Breast epithelium (tissue), 4 donors: ENCODE data around the gene TTLL12. TPM values are rescaled to one million over a fixed set of nuclear protein-coding genes. Genes with fewer than 3 reads are reported as not detected.
A peak's percentile ranks its signal among the peaks of the same experiment; 100 is the strongest.

Experiments
- DNase-seq, 2 donors: peaks; one replicate each; pipeline ENCODE4 v3.0.0-alpha.2; 2019; ENCODE audit warnings: low spot score in 2 of 2
- H3K27ac ChIP-seq, 2 donors: fragments of 200-600 bp; sonication (generic) in 1 of 2; one replicate each; pipeline ENCODE4 v1.5.1; 2016 to 2019; ENCODE audit warnings: mild to moderate bottlenecking in 1 of 2
- H3K27me3 ChIP-seq, 2 donors: fragments of 200-600 bp; sonication (generic) in 1 of 2; one replicate each; pipeline versions ENCODE4 v1.5.1 to v1.6.0; 2017 to 2019; ENCODE audit warnings: control low read depth in 1 of 2, mild to moderate bottlenecking in 1 of 2
- H3K36me3 ChIP-seq: fragments of 200-600 bp; one replicate; pipeline ENCODE4 v1.5.1; 2019
- H3K4me1 ChIP-seq, 2 donors: fragments of 200-600 bp; sonication (generic); one replicate each; pipeline ENCODE4 v1.5.1; 2016 to 2019; ENCODE audit warnings: control low read depth in 1 of 2
- H3K4me3 ChIP-seq, 3 donors: fragments of 200-600 bp; sonication (generic); 1 replicate in 2 of 3; 2 replicates in 1 of 3; pipeline ENCODE4 v1.5.1; 2016 to 2019; ENCODE audit warnings: mild to moderate bottlenecking in 3 of 3, moderate library complexity in 2 of 3
- H3K9me3 ChIP-seq, 2 donors: fragments of 200-600 bp; sonication (generic) in 1 of 2; one replicate each; pipeline ENCODE4 v1.5.1; 2016 to 2019; ENCODE audit warnings: control low read depth in 1 of 2
- POLR2A ChIP-seq: fragments of 450-650 bp; IDR thresholded peaks from one replicate; pipeline ENCODE4 v1.6.1; 2016; ENCODE audit warnings: antibody characterized with exemption, mild to moderate bottlenecking, moderate library complexity
- POLR2AphosphoS5 ChIP-seq, 3 donors: sonication (generic); formaldehyde crosslinking; IDR thresholded peaks; one replicate each; pipeline ENCODE4 v1.6.1; 2017; ENCODE audit warnings: antibody characterized with exemption in 3 of 3
- intact Hi-C: fragments of 100-400 bp; cut with DNase I; formaldehyde crosslinking; loops from one replicate; pipeline ENCODE4 v1.15.1; 2023; ENCODE audit warnings: low total_unique reads
- total RNA-seq, 3 donors: library from RNA; depleted of rRNA; stranded (reverse); fragments of >200 nt; gene quantifications; one replicate each; pipeline ENCODE4 v1.1.0, GENCODE V29; 2016
- TF ChIP-seq, protein P1 (sequence below), 3 donors: fragments of 450-650 bp; IDR thresholded peaks; one replicate each; pipeline ENCODE4 v1.5.1; 2016 to 2017; ENCODE audit warnings: antibody characterized with exemption in 3 of 3, mild to moderate bottlenecking in 3 of 3, moderate library complexity in 3 of 3

TTLL12 gene
- 10 to 100 TPM; 25.9 to 36.0 (median 31.4) TPM for total RNA-seq

DNA sequence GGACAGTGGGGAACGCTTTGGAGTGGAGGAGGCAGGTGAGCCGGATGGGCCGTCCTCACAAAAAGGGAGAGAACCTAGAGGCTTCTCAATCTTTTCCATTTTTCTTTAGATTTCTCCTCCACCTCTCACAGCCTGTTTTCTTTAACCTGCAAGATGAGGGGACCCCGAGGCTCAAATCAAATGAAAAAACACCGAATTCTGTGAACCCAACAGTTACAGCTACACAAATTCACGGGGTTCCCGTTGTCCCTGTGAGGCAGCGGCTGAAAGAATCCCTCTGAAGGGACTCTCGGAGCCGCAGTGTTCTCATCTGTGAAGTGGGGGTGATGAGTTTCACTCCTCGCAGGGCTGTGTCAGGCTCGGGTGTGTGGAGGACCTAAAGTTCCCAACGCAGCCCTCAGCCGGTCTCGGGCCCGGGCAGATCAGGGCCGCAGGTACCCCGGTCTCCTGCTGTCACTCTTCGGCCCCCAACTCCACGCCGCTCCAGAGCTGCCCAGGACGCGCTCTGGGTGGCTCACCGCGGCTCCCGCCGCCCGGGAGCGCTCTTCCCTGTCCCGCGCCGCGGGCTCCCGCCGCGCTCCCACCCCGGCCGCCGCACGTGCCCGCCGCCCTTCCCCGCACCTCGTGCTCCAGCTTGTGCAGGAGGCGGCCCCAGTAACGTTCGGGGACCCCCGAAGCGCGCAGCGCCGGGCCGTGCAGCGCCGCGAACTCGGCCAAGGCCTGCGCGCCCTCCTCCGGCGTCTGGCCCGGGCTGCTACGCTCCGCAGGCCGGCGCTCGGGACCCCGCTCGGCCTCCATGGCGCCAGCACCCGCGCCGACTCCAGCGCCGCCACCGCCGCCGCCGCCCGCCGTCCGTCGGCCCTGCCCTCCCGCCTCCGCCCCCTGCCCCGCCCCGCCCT is at the start of gene TTLL12:
TSS of gene TTLL12 (minus strand) at position 863 of the 899 bp plus-strand sequence. CDS start at position 798, 65 bp downstream.
- Histone ChIP-seq H3K4me1 (no peaks in the 10 kb centered on the region), H3K9me3 (no peaks in the 10 kb centered on the region), H3K36me3 (no peaks in the 10 kb centered on the region), H3K27me3 (no peaks in the 10 kb centered on the region), H3K4me3 (peak within 1 kb of the TSS; percentile 65 to 87 (median 86)), H3K27ac (peak within 1 kb of the TSS; percentile 87 to 93)
- intact Hi-C loops, result no loop called here
- no peak for DNase-seq
- no peak for TF ChIP-seq POLR2A
- TF ChIP-seq, protein P1, sequence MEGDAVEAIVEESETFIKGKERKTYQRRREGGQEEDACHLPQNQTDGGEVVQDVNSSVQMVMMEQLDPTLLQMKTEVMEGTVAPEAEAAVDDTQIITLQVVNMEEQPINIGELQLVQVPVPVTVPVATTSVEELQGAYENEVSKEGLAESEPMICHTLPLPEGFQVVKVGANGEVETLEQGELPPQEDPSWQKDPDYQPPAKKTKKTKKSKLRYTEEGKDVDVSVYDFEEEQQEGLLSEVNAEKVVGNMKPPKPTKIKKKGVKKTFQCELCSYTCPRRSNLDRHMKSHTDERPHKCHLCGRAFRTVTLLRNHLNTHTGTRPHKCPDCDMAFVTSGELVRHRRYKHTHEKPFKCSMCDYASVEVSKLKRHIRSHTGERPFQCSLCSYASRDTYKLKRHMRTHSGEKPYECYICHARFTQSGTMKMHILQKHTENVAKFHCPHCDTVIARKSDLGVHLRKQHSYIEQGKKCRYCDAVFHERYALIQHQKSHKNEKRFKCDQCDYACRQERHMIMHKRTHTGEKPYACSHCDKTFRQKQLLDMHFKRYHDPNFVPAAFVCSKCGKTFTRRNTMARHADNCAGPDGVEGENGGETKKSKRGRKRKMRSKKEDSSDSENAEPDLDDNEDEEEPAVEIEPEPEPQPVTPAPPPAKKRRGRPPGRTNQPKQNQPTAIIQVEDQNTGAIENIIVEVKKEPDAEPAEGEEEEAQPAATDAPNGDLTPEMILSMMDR (IDR thresholded peaks at IDR 0.05), result no peak
- TF ChIP-seq POLR2AphosphoS5 (IDR thresholded peaks at IDR 0.05), result no peak

DNA sequence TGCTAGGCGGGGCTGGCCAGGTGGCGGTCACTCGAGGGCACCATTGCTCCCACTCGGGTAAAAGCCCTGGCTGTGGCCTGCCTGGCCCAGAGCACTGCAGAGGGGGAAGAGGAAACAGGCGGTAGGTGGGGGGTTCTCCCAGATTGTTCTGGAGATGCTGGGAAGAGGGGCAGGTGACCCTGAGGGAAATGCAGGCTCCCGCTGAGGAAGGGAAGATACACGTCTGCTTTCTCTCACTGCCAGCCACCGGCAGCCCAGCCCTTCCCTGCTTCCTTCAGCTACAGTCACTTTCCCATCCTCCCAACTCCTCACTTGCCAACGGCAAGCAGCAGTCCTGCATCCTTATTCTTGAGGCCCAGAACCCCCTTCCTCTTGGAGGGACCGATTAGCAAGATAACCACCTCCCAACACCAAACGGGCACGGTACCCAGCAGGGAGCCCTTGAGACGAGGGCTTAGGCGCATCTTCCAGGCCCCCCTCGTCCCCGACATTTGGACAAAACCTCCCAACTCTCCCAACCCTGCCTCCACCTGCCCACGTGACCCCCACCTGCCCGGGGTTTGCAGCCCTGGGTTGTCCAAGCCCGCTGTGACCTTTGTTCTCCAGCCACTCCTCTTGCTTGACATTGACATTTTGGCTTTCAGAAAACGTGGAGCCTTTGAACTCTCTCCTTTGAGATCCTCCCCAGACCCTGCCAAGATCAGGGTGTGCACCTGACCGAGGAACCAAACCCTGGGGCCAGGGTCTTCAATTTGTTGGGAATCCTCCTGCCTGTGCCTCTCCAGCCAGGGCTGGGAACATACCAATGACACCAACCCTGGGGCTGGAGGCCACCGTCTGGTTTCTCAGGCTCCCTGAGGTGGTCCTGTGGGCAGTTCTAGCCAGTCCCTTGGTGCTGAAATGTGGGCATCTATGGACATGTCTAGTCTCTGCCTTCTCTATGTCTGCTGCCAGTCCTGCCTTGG is 48.8 kb upstream of the TTLL12 start:
- Histone ChIP-seq H3K9me3 (no peaks in the 10 kb centered on the region), H3K4me3 (no peak overlapping the region), H3K27me3 (no peaks in the 10 kb centered on the region), H3K36me3 (no peaks in the 10 kb centered on the region), H3K4me1 (peaks cover 0 to 7% of the 10 kb centered on the region in 2 donors), H3K27ac (no peak overlapping the region)
- DNase-seq, result no peak
- TF ChIP-seq, protein P1 (IDR thresholded peaks at IDR 0.05), result no peak
- TF ChIP-seq POLR2A, result no peak
- no peak for TF ChIP-seq POLR2AphosphoS5 (IDR thresholded peaks at IDR 0.05)
- intact Hi-C loops, result no loop called here

DNA sequence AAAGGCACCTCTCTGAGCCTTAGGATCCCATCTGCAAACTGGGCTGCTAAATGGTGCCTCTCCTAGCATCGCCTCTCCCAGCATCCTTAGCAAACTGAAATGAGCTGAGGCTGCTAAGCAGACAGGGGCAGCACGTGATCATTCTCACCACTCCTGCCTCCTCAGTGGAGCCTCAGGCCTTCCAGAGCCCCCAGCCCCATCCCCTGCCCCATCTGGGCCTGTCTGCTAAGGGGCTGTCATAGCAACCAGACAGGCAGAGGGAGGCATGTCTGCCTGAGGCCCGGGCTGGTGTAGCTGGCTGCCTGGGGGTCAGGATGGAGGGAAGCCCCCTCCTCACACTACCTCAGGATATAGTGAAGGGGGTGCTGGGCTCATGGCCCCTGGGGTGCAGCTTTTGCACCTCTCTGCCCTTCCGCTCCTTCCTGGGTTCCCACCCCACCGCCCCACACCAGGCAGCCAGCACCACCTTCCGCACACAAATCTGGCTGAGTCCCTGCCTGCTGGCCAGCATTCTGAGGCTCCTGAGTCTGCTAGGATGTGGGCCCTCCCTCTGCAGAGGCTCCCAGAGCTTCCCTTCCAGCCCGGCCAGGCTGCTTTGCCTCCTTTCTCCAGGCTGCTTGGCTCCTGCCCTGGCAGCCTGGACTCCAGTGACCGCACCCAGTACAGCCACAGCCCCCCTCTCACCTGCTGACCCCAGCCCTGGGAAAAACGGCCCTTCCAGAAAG is 47.5 kb upstream of the TTLL12 start:
- intact Hi-C loops, result no loop called here
- H3K36me3 ChIP-seq, result no peaks in the 10 kb centered on the region

DNA sequence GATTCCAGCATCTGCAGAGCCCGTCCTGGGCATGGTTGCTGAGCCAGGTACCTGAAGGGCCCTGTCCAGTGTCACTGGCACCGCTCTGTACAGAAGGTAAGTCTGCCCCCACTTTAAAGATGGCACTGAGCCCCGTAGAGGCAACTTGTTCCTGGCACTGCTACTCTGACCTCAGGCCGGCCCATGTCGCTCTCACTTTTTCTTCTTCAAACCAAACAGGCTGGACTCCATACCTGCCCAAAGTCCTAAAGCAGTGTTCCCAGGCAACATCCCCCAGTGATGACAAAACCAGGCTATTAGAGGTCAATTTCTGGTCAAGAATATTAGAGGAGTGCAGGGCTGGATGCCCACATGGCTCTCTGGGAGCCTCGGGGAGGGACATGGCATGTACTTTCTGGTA is 46.6 kb upstream of the TTLL12 start:
- Histone ChIP-seq H3K4me1 (peaks cover 0 to 7% of the 10 kb centered on the region in 2 donors), H3K27me3 (no peaks in the 10 kb centered on the region), H3K9me3 (no peaks in the 10 kb centered on the region), H3K36me3 (no peaks in the 10 kb centered on the region), H3K27ac (no peak overlapping the region), H3K4me3 (no peak overlapping the region)
- TF ChIP-seq POLR2A (no peak), POLR2AphosphoS5 (IDR thresholded peaks at IDR 0.05) (no peak)
- TF ChIP-seq, protein P1 (IDR thresholded peaks at IDR 0.05), result no peak
- DNase-seq, result no peak
- intact Hi-C loops, result no loop called here

More for the DNA sequence above, 47.5 kb upstream of the TTLL12 start:
- TF ChIP-seq, protein P1 (IDR thresholded peaks at IDR 0.05), result no peak
- TF ChIP-seq POLR2AphosphoS5 (IDR thresholded peaks at IDR 0.05) (no peak), POLR2A (no peak)
- Histone ChIP-seq H3K27me3 (no peaks in the 10 kb centered on the region), H3K27ac (no peak overlapping the region), H3K9me3 (no peaks in the 10 kb centered on the region), H3K4me1 (peaks cover 0 to 7% of the 10 kb centered on the region in 2 donors), H3K4me3 (no peak overlapping the region)
- DNase-seq, result no peak
